AG09309 (cell line): Measurements from ENCODE around the gene SPINT1.

Source experiments
- DNase-seq: peaks from one replicate; pipeline ENCODE4 v3.0.0-alpha.2; 2010; ENCODE audit warnings: low read depth
- H3K4me3 ChIP-seq: 2 replicates; pipeline ENCODE4 v1.5.1; 2011; ENCODE audit warnings: mild to moderate bottlenecking, low read depth, low read length, moderate library complexity; ENCODE audit not compliant: control insufficient read depth
- TF ChIP-seq, protein P1 (sequence below): IDR thresholded peaks from 2 replicates; pipeline ENCODE4 v1.5.1; 2011; ENCODE audit warnings: mild to moderate bottlenecking, low read depth, low read length, inconsistent platforms; ENCODE audit not compliant: insufficient read depth, control insufficient read depth; ENCODE audit errors: missing control alignments

The SPINT1 gene

DNA sequence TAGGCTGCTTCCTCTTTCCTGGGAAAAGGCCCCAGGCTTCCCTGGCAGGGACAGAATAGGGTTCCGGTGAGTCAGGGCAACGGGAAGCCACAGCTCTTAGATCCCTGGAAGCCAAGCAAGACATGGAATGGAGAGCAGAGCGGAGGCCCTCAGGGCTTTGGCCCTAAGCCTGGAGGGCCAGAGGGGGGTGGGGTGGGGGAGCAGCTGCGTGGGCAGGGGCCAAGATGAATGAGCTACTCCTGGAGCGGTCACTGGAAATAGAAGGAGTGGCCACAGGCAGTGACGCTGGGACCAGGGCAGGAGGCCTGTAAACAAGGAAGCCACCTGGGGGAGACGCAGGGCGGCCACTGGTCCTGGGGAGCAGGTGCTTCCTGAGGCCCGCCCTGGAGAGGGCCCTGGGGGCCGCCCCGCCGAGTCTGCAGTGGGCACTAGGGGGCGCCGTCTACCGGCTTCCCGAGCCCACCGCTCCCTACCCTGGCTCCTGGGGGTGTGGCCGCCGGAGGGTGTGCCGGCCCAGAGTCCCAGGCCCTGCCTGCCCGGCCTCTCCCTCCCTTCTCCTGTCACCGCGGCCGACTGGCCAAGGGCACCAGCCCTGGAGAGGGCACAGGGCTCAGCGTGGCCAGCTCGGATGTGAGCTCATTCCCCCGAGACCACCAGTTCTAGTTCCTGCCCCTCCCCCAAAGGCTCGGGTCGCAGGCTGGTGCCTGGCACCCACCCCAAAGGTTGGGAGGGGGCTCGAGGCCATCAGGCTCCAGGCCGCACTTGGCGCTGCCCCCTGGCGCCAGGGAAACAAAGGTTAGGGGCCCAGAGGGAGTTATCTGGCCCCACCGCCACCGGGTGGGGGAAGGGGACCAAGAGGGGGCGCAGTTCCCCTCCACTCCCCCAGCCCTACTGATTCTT is 62.5 kb downstream of the SPINT1 start:
- peak overlapping the region; percentile 42 for H3K4me3 ChIP-seq
- DNase-seq, result peak; percentile 89
- TF ChIP-seq, protein P1, sequence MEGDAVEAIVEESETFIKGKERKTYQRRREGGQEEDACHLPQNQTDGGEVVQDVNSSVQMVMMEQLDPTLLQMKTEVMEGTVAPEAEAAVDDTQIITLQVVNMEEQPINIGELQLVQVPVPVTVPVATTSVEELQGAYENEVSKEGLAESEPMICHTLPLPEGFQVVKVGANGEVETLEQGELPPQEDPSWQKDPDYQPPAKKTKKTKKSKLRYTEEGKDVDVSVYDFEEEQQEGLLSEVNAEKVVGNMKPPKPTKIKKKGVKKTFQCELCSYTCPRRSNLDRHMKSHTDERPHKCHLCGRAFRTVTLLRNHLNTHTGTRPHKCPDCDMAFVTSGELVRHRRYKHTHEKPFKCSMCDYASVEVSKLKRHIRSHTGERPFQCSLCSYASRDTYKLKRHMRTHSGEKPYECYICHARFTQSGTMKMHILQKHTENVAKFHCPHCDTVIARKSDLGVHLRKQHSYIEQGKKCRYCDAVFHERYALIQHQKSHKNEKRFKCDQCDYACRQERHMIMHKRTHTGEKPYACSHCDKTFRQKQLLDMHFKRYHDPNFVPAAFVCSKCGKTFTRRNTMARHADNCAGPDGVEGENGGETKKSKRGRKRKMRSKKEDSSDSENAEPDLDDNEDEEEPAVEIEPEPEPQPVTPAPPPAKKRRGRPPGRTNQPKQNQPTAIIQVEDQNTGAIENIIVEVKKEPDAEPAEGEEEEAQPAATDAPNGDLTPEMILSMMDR, result peak; percentile 71

DNA sequence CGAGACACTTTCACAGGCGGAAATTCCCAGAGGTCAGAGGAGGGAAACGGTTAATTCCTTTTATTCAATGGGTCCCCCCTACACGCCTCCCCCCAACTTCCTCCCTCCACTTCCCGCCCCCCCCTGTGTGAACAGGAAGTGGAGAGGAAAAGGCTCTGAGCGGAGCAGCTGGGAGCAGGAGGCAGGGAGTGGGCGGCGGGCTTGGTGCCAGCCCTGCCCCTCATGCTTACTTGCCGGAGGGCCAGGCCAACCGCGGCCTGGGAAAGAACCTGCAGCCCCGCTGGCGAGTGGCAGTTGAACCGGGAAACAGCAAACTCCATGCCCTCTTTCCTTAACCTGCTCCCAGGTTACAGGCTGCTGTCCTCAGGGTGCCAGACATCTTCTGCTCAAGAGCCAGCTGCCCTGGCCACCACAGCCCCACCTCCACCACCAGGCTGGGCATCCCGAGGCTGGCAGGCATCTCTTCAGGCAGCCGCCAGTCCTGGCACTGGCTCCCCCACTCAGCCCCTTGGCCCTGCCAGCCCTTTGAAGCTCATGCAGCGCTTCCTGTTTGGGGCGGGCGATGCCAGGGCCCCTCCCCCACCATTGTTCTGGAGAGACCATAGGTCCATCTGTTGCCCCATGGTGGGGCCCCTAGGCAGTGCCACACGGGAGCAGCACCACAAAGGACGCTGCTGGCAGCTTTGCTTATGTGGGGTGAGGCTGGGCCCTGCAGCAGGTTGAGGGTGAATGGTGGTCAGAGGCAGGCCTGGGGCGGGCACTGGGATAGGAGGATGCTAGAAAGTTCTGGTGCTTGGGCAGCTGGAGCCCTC is 63.3 kb downstream of the SPINT1 start:
- H3K4me3 ChIP-seq, result peak overlapping the region; percentile 42
- DNase-seq, result no peak
- TF ChIP-seq, protein P1, result no peak
